Astrocyte of the cerebellum (primary cell): ENCODE results near the gene TXNRD1.
"Not testable (repeated sequence)": the region's sequence is repeated elsewhere in the genome, so short reads cannot be mapped to it uniquely, and the experiment has no call there.

Source experiments
- DNase-seq: peaks from one replicate; pipeline ENCODE4 v3.0.0-alpha.2; 2011; ENCODE audit warnings: low read depth
- H3K4me3 ChIP-seq: 2 replicates; pipeline ENCODE4 v1.5.1; 2011; ENCODE audit warnings: mild to moderate bottlenecking, low read depth, low read length, moderate library complexity
- in situ Hi-C: cut with HindIII; loops from 2 replicates; pipeline ENCODE4 v1.10.0; 2017; ENCODE audit warnings: low sequenced_read_pairs
- TF ChIP-seq, protein P1 (sequence below): IDR thresholded peaks from 2 replicates; pipeline ENCODE4 v1.5.1; 2012; ENCODE audit warnings: low read length, low read depth, moderate library complexity, mild to moderate bottlenecking; ENCODE audit errors: missing control alignments

Gene TXNRD1

GRCh38 chr12:104331376-104331775 is 115.8 kb downstream of the TXNRD1 start:
- TF ChIP-seq, protein P1, sequence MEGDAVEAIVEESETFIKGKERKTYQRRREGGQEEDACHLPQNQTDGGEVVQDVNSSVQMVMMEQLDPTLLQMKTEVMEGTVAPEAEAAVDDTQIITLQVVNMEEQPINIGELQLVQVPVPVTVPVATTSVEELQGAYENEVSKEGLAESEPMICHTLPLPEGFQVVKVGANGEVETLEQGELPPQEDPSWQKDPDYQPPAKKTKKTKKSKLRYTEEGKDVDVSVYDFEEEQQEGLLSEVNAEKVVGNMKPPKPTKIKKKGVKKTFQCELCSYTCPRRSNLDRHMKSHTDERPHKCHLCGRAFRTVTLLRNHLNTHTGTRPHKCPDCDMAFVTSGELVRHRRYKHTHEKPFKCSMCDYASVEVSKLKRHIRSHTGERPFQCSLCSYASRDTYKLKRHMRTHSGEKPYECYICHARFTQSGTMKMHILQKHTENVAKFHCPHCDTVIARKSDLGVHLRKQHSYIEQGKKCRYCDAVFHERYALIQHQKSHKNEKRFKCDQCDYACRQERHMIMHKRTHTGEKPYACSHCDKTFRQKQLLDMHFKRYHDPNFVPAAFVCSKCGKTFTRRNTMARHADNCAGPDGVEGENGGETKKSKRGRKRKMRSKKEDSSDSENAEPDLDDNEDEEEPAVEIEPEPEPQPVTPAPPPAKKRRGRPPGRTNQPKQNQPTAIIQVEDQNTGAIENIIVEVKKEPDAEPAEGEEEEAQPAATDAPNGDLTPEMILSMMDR, result no peak
- no peak overlapping the region for H3K4me3 ChIP-seq
- in situ Hi-C loops, result no loop called here
- no peak for DNase-seq

DNA sequence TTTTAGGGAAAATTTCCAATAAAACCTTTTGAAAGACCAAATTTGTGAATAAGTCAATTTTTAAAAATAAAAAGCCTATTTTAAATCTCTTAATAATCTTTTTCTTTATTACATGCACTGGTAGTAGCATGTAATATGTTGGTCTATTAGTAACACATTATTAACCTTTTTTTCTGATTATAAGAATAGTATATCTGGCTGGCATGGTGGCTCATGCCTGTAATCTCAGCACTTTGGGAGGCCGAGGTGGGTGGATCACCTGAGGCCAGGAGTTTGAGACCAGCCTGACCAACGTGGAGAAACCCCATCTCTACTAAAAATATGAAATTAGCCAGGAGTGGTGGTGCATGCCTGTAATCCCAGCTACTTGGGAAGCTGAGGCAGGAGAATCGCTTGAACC is 116.7 kb downstream of the TXNRD1 start:
- DNase-seq, in situ Hi-C loops, H3K4me3 ChIP-seq: not testable (repeated sequence)

GRCh38 chr12:104333692-104334255 is 118.2 kb downstream of the TXNRD1 start:
- TF ChIP-seq, protein P1, result no peak
- H3K4me3 ChIP-seq, result no peak overlapping the region
- no peak for DNase-seq
- in situ Hi-C loops, result no loop called here

DNA sequence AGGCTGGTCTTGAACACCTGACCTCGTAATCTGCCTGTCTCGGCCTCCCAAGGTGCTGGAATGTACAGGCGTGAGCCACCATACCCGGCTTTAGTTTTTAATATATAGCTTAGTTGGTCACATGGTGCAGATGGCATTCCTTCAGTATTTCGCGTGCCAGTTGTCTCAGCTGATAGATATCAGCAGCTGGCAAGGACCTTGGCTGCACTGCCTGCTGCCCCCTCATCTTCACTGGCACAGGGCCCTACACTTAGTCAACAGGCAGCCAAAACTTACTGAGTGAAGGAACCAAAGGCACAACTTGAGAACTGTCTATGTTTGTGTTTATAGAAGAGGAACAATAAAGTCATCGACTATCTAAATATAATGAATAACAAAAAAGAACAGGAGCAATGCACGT is 119.0 kb downstream of the TXNRD1 start:
- in situ Hi-C loops, result no loop called here
- TF ChIP-seq, protein P1, result no peak
- DNase-seq, result no peak
- no peak overlapping the region for H3K4me3 ChIP-seq

GRCh38 chr12:104336115-104336514 is 120.5 kb downstream of the TXNRD1 start:
- in situ Hi-C loops, result no loop called here
- no peak for DNase-seq
- TF ChIP-seq, protein P1, result no peak
- no peak overlapping the region for H3K4me3 ChIP-seq

DNA sequence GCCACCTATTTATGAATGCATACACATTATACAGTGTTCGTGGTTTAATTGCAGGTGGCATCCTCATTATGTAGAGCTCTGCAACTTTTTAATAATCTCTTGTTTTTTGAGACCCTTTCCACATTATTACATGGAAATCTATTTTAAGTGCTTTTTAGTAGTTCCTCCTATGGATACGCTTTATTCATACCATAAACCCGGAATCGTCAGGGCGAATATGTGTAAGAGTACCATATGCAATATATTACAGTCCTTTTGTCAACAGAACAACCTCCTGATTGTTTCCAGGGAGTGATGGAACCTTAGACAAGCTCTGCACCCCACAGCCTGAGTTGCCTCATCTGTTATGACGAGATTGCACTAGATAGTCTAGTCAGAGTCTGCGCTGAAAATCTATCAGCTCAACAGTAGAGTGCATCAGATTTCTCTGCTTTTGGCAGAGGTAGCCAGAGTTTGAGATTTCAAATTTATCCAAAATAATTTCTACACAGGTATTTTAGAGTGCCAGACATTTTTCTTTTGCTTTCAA is 121.5 kb downstream of the TXNRD1 start:
- no peak for DNase-seq
- in situ Hi-C loops, result no loop called here
- TF ChIP-seq, protein P1, result no peak
- H3K4me3 ChIP-seq, result no peak overlapping the region

GRCh38 chr12:104339663-104340062 is 124.1 kb downstream of the TXNRD1 start:
- DNase-seq, result no peak
- in situ Hi-C loops, result no loop called here
- H3K4me3 ChIP-seq, result no peak overlapping the region
- TF ChIP-seq, protein P1, result peak; percentile 13
